HepG2 (cell line): ENCODE data around the gene ASGR1.

Experiments used
- DPF2 ChIP-seq: sonication (generic); formaldehyde crosslinking; IDR thresholded peaks from 2 replicates; pipeline ENCODE4 v1.4.0; 2020; ENCODE audit warnings: mild to moderate bottlenecking, low read depth, missing genetic modification reagents, borderline replicate concordance
- EED ChIP-seq: sonication (generic); formaldehyde crosslinking; IDR thresholded peaks from 2 replicates; pipeline ENCODE4 v1.5.0; 2020; ENCODE audit warnings: mild to moderate bottlenecking, missing genetic modification reagents
- EZH2 ChIP-seq: conservative IDR thresholded peaks from 2 replicates; pipeline ENCODE4 v1.6.1; 2012; ENCODE audit warnings: mild to moderate bottlenecking, low read depth, low read length, moderate library complexity
- JDP2 ChIP-seq: sonication (generic); formaldehyde crosslinking; IDR thresholded peaks from 2 replicates; pipeline ENCODE4 v1.8.1; 2022; ENCODE audit warnings: missing genetic modification reagents, borderline replicate concordance
- MED13 ChIP-seq: sonication (generic); formaldehyde crosslinking; IDR thresholded peaks from 2 replicates; pipeline ENCODE4 v1.5.0; 2020; ENCODE audit warnings: missing genetic modification reagents
- MED8 ChIP-seq: sonication (generic); formaldehyde crosslinking; IDR thresholded peaks from 2 replicates; pipeline ENCODE4 v1.8.1; 2023; ENCODE audit warnings: mild to moderate bottlenecking, missing genetic modification reagents; ENCODE audit not compliant: insufficient replicate concordance
- ZNF614 ChIP-seq: IDR thresholded peaks from 2 replicates; pipeline ENCODE4 v1.6.1; 2018; ENCODE audit warnings: missing biosample characterization, missing genetic modification reagents, inconsistent platforms, borderline replicate concordance
- ZNF660 ChIP-seq: sonication (generic); formaldehyde crosslinking; IDR thresholded peaks from 2 replicates; pipeline ENCODE4 v1.5.1; 2020; ENCODE audit warnings: mild to moderate bottlenecking, low read depth, missing genetic modification reagents, borderline replicate concordance
- ZNF777 ChIP-seq: sonication (generic); formaldehyde crosslinking; IDR thresholded peaks from 2 replicates; pipeline ENCODE4 v1.4.0; 2020; ENCODE audit warnings: missing genetic modification reagents
- TF ChIP-seq, protein P1 (sequence below): sonication (generic); formaldehyde crosslinking; IDR thresholded peaks from 2 replicates; pipeline ENCODE4 v1.4.0; 2020; ENCODE audit warnings: low read depth, mild to moderate bottlenecking, missing genetic modification reagents
- TF ChIP-seq, protein P2 (sequence below): sonication (generic); formaldehyde crosslinking; IDR thresholded peaks from 2 replicates; pipeline ENCODE4 v1.4.0; 2020; ENCODE audit warnings: low read depth, mild to moderate bottlenecking, missing genetic modification reagents
- TF ChIP-seq, protein P3 (sequence below): sonication (generic); formaldehyde crosslinking; IDR thresholded peaks from 2 replicates; pipeline ENCODE4 v1.4.0; 2020; ENCODE audit warnings: missing genetic modification reagents
- TF ChIP-seq, protein P4 (sequence below): sonication (generic); formaldehyde crosslinking; IDR thresholded peaks from 2 replicates; pipeline ENCODE4 v1.5.0; 2020; ENCODE audit warnings: mild to moderate bottlenecking, missing genetic modification reagents, moderate library complexity

DNA sequence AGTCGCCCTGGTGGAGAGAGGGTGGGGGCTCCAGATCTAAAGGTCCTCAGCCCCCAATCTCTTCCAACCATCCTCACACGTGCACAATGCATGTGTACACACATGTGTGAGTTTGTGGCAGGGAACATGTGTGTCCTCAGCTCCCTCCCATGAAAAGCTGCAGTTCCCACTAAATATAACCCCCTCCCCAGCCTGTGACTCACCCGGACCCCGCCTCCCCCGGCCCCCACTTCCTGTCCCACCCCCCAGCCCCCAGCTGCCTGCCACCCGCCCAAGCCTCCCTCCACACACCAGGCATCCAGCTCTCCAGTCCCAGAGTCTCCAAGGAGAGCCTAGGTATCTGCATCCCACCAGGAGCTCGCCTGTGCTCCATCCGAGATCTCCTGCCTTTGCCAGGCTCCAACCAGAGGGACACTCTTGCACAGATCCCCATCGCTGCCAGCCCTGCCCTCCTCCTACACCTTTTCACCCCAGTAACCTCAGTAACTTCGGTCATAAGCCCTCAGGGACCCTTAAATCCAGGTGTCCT lies 36.5 kb upstream of the ASGR1 start:
- TF ChIP-seq, protein P1, sequence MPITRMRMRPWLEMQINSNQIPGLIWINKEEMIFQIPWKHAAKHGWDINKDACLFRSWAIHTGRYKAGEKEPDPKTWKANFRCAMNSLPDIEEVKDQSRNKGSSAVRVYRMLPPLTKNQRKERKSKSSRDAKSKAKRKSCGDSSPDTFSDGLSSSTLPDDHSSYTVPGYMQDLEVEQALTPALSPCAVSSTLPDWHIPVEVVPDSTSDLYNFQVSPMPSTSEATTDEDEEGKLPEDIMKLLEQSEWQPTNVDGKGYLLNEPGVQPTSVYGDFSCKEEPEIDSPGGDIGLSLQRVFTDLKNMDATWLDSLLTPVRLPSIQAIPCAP = no peak
- TF ChIP-seq ZNF660 (no peak), MED8 (CRISPR knock-in tag) (no peak), ZNF614 (CRISPR knock-in tag) (no peak), EED (no peak), MED13 (CRISPR knock-in tag) (no peak), DPF2 (CRISPR knock-in tag) (no peak), JDP2 (CRISPR knock-in tag) (no peak), ZNF777 (CRISPR knock-in tag) (no peak), EZH2 (no peak)
- TF ChIP-seq, protein P2, sequence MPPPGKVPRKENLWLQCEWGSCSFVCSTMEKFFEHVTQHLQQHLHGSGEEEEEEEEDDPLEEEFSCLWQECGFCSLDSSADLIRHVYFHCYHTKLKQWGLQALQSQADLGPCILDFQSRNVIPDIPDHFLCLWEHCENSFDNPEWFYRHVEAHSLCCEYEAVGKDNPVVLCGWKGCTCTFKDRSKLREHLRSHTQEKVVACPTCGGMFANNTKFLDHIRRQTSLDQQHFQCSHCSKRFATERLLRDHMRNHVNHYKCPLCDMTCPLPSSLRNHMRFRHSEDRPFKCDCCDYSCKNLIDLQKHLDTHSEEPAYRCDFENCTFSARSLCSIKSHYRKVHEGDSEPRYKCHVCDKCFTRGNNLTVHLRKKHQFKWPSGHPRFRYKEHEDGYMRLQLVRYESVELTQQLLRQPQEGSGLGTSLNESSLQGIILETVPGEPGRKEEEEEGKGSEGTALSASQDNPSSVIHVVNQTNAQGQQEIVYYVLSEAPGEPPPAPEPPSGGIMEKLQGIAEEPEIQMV (CRISPR knock-in tag) = no peak
- TF ChIP-seq, protein P3, sequence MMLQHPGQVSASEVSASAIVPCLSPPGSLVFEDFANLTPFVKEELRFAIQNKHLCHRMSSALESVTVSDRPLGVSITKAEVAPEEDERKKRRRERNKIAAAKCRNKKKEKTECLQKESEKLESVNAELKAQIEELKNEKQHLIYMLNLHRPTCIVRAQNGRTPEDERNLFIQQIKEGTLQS (CRISPR knock-in tag) = no peak
- TF ChIP-seq, protein P4, sequence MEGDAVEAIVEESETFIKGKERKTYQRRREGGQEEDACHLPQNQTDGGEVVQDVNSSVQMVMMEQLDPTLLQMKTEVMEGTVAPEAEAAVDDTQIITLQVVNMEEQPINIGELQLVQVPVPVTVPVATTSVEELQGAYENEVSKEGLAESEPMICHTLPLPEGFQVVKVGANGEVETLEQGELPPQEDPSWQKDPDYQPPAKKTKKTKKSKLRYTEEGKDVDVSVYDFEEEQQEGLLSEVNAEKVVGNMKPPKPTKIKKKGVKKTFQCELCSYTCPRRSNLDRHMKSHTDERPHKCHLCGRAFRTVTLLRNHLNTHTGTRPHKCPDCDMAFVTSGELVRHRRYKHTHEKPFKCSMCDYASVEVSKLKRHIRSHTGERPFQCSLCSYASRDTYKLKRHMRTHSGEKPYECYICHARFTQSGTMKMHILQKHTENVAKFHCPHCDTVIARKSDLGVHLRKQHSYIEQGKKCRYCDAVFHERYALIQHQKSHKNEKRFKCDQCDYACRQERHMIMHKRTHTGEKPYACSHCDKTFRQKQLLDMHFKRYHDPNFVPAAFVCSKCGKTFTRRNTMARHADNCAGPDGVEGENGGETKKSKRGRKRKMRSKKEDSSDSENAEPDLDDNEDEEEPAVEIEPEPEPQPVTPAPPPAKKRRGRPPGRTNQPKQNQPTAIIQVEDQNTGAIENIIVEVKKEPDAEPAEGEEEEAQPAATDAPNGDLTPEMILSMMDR = no peak
